ENCODE results near the gene CMSS1. TPM values are rescaled to one million over a fixed set of nuclear protein-coding genes. Genes with fewer than 3 reads are reported as not detected.

The CMSS1 gene
- total RNA-seq, 1 donor from 2014 or later = 35.7 TPM

DNA sequence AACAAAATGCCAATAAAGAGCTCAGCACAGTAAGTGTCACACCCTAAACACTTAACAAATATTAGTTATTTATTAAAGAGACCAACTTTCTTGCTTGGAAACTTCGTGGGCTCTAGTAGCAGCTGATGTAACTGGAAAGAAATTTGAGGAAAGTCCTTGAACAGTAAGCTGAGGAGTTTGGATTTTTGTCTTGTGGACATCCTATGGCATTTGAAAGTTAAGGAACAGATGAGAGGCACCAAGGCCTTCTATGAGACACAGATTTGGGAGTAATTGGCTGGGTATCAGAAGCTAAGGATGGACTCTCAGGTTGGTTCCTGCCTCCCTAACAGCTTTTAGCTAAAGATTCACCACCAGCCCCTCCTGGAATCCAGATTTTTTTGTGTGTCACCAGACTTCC is 356.3 kb downstream of the CMSS1 start:
- TF ChIP-seq, protein P1, sequence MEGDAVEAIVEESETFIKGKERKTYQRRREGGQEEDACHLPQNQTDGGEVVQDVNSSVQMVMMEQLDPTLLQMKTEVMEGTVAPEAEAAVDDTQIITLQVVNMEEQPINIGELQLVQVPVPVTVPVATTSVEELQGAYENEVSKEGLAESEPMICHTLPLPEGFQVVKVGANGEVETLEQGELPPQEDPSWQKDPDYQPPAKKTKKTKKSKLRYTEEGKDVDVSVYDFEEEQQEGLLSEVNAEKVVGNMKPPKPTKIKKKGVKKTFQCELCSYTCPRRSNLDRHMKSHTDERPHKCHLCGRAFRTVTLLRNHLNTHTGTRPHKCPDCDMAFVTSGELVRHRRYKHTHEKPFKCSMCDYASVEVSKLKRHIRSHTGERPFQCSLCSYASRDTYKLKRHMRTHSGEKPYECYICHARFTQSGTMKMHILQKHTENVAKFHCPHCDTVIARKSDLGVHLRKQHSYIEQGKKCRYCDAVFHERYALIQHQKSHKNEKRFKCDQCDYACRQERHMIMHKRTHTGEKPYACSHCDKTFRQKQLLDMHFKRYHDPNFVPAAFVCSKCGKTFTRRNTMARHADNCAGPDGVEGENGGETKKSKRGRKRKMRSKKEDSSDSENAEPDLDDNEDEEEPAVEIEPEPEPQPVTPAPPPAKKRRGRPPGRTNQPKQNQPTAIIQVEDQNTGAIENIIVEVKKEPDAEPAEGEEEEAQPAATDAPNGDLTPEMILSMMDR (IDR thresholded peaks at IDR 0.05; ENCODE audit: unreplicated experiment) = no peak
- Mint-ChIP-seq H3K27me3 (no peaks in the 10 kb centered on the region), H3K9me3 (ENCODE audit: low read depth) (peaks cover 8% of the 10 kb centered on the region), H3K27ac (no peak overlapping the region), H3K36me3 (ENCODE audit: insufficient read depth) (peaks cover 13% of the 10 kb centered on the region), H3K4me3 (ENCODE audit: low read depth) (no peak overlapping the region), H3K4me1 (ENCODE audit: low read depth) (no peaks in the 10 kb centered on the region)
- no peak for DNase-seq (ENCODE audit: low spot score, unreplicated experiment)

DNA sequence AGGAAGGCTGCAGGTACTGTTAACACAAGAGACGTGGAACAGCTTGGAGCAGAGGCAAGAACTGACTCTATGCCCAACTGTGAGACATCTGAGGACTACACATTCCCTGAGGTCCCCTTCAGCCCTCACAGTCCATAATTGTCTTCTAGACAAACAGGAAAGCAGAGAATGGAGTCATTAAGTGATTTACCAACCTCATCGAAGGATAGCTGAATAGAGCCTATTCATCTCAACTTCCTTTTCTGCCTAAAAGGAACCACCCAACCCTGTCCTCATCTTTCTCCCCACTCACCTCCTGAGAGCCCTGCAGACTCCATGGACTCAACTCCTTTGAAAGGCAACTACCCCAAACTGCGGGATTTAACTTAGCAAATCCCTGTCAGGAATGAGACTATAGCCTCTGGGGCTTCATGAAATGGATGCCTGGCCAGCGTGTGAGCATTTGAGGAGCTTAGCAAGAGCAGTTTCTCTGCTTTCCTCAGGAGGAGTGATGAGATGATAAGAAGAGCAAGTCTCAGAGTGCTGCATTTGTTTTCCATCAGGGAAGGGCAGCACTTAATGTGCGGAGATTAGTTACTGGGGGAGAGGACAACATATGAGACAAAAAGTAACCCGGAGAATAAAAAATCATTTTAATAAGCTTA is 358.1 kb downstream of the CMSS1 start:
- H3K27me3 Mint-ChIP-seq = no peaks in the 10 kb centered on the region
- no peaks in the 10 kb centered on the region for H3K4me1 Mint-ChIP-seq (ENCODE audit: low read depth)
- peaks cover 29% of the 10 kb centered on the region for H3K36me3 Mint-ChIP-seq (ENCODE audit: insufficient read depth)
- H3K27ac Mint-ChIP-seq = no peak overlapping the region
- DNase-seq (ENCODE audit: low spot score, unreplicated experiment) = no peak
- H3K4me3 Mint-ChIP-seq (ENCODE audit: low read depth) = no peak overlapping the region
- TF ChIP-seq, protein P1 (IDR thresholded peaks at IDR 0.05; ENCODE audit: unreplicated experiment) = no peak
- peaks cover 18% of the 10 kb centered on the region for H3K9me3 Mint-ChIP-seq (ENCODE audit: low read depth)

- Mint-ChIP-seq H3K4me1 (ENCODE audit: low read depth) (no peaks in the 10 kb centered on the region), H3K36me3 (ENCODE audit: insufficient read depth) (peaks cover 34% of the 10 kb centered on the region), H3K27me3 (no peaks in the 10 kb centered on the region), H3K27ac (no peak overlapping the region), H3K9me3 (ENCODE audit: low read depth) (peaks cover 23% of the 10 kb centered on the region), H3K4me3 (ENCODE audit: low read depth) (no peak overlapping the region)
- TF ChIP-seq, protein P1 (IDR thresholded peaks at IDR 0.05; ENCODE audit: unreplicated experiment) = no peak
- DNase-seq (ENCODE audit: low spot score, unreplicated experiment) = no peak
Measured at GRCh38 chr3:100179692-100180349, 362.2 kb downstream of the CMSS1 start.

DNA sequence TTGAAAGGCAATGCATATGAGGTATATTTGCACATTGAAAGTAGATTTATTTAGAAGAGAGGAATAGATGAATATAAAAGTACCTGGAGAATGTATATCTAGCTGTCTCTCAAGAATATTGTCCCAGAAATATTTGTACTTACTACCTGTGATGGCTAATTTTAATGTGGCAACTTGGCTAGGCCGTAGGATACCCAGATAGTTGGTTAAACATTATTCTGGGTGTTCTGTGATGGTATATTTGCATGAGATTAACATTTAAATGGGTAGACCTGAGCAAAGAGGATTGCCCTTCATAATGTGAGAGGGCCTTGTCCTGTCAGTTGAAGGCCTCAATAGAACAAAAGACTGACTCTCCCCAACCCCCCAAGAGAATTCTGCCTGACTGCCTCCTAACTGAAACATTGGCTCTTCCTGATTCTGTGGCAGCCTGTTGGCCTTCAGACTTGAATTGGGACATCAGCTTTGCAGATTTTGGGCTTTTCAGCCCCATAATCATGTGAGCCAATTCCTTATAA is 366.0 kb downstream of the CMSS1 start:
- H3K27me3 Mint-ChIP-seq = no peaks in the 10 kb centered on the region
- DNase-seq (ENCODE audit: low spot score, unreplicated experiment) = no peak
- H3K4me1 Mint-ChIP-seq (ENCODE audit: low read depth) = no peaks in the 10 kb centered on the region
- no peak overlapping the region for H3K4me3 Mint-ChIP-seq (ENCODE audit: low read depth)
- peaks cover 18% of the 10 kb centered on the region for H3K9me3 Mint-ChIP-seq (ENCODE audit: low read depth)
- H3K36me3 Mint-ChIP-seq (ENCODE audit: insufficient read depth) = peaks cover 24% of the 10 kb centered on the region
- TF ChIP-seq, protein P1 (IDR thresholded peaks at IDR 0.05; ENCODE audit: unreplicated experiment) = no peak
- no peak overlapping the region for H3K27ac Mint-ChIP-seq

GRCh38 chr3:100184948-100185570 is 367.4 kb downstream of the CMSS1 start:
- Mint-ChIP-seq H3K9me3 (ENCODE audit: low read depth) (peaks cover 11% of the 10 kb centered on the region), H3K4me1 (ENCODE audit: low read depth) (no peaks in the 10 kb centered on the region), H3K27me3 (no peaks in the 10 kb centered on the region), H3K36me3 (ENCODE audit: insufficient read depth) (peaks cover 11% of the 10 kb centered on the region), H3K27ac (no peak overlapping the region), H3K4me3 (ENCODE audit: low read depth) (no peak overlapping the region)
- TF ChIP-seq, protein P1 (IDR thresholded peaks at IDR 0.05; ENCODE audit: unreplicated experiment) = no peak
- DNase-seq (ENCODE audit: low spot score, unreplicated experiment) = no peak

All from progenitor cell of endocrine pancreas (in vitro differentiated cells).